HFF-Myc (cell line): ENCODE data around the gene VWA5B1.

Experiments used
- DNase-seq: peaks from one replicate; pipeline ENCODE4 v3.0.0-alpha.2; 2011; ENCODE audit warnings: low read depth; ENCODE audit errors: extremely low read depth
- H3K4me3 ChIP-seq: replicated peaks from 2 replicates; pipeline ENCODE4 v1.5.1; 2011; ENCODE audit warnings: low read depth, mild to moderate bottlenecking, control low read depth, low read length
- CTCF ChIP-seq: IDR thresholded peaks from 2 replicates; pipeline ENCODE4 v1.5.1; 2012; ENCODE audit warnings: mild to moderate bottlenecking, low read depth, low read length, control low read depth; ENCODE audit errors: missing control alignments

Gene VWA5B1

GRCh38 chr1:20389571-20389970 is 98.9 kb downstream of the VWA5B1 start:
- H3K4me3 ChIP-seq = no peak overlapping the region
- no peak for DNase-seq
- TF ChIP-seq CTCF = no peak

GRCh38 chr1:20390589-20391331 is 100.1 kb downstream of the VWA5B1 start:
- H3K4me3 ChIP-seq = no peak overlapping the region
- no peak for DNase-seq
- no peak for TF ChIP-seq CTCF

GRCh38 chr1:20395255-20395654 is 104.6 kb downstream of the VWA5B1 start:
- TF ChIP-seq CTCF = no peak
- no peak for DNase-seq
- H3K4me3 ChIP-seq = no peak overlapping the region

- no peak for TF ChIP-seq CTCF
- no peak for DNase-seq
- H3K4me3 ChIP-seq = no peak overlapping the region
Observed at GRCh38 chr1:20398744-20399143, 108.1 kb downstream of the VWA5B1 start.

- no peak for DNase-seq
- TF ChIP-seq CTCF = no peak
- H3K4me3 ChIP-seq = no peak overlapping the region
Observed at GRCh38 chr1:20399196-20399595, 108.5 kb downstream of the VWA5B1 start.

GRCh38 chr1:20399606-20400180 is 109.0 kb downstream of the VWA5B1 start:
- no peak overlapping the region for H3K4me3 ChIP-seq
- TF ChIP-seq CTCF = no peak
- no peak for DNase-seq
